B cell (primary cell): ENCODE measurements around the gene LSM14A.

Experiments used
- CTCF ChIP-seq: fragments of 200-600 bp; IDR thresholded peaks from one replicate; pipeline ENCODE4 v1.8.0; 2022; ENCODE audit warnings: antibody characterized with exemption, mild to moderate bottlenecking
- EZH2 ChIP-seq: IDR thresholded peaks from 2 replicates; pipeline ENCODE4 v1.6.1; 2012; ENCODE audit warnings: borderline replicate concordance, low read depth, mild to moderate bottlenecking, moderate library complexity, low read length; ENCODE audit not compliant: insufficient read depth, poor library complexity, severe bottlenecking

DNA sequence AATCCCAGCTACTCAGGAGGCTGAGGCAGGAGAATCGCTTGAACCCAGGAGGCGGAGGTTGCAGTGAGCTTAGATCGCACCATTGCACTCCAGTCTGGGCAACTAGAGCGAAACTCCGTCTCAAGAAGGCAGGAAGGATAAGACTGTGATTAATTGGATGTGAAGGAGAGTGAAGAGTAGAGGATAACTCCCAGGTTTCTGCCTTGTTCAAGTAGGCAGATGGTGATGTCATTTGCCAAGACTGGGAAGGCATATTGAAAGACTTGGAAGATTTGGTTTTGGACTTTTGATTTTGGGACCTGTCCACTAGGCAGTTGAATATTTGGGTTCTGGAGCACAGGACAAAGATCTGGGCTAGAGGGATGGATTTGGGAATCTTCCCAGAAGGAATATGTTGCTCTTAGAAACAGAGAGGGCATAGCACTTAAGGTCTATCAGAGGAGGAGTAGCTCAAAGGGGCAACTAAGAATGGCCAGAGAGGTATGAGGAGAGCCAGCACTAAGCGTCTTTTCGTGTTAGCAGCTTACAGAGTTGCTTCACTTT lies 102.1 kb downstream of the LSM14A start:
- TF ChIP-seq CTCF (no peak), EZH2 (no peak)
